NCI-H1417 treated with DMSO at 0.1 percent for 48 hours (cell line): ENCODE measurements around the gene BIK.

Experiments
- DNase-seq: peaks from one replicate; lab custom pipeline; 2025; lab: John Stamatoyannopoulos, UW

The BIK gene

DNA sequence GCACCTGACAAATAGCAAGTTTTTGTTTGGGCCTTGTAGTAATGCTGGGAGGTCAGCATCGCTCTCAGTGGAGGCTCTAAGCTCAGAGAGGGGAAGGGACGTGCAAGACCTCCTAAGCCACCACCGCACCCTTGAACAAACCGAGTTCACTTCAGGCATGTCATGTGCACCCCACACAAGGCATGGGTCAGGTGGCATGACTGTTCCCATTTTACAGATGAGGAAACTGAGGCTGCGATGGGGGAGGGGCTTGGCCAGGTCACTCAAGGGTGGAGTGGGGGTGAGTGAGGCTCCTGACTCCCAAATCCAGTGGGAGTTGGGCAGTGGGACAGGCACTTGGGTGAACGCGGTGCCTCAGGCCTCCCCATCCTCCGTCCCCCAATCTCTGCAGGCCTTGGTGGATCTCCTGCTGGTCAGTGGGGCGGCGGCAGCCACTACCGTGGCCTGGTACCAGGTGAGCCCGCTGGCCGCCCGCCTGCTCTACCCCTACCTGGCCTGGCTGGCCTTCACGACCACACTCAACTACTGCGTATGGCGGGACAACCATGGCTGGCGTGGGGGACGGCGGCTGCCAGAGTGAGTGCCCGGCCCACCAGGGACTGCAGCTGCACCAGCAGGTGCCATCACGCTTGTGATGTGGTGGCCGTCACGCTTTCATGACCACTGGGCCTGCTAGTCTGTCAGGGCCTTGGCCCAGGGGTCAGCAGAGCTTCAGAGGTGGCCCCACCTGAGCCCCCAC lies 52.0 kb downstream of the BIK start:
- no peak for DNase-seq

- DNase-seq, result no peak
Measured at GRCh38 chr22:43163241-43163795, 52.8 kb downstream of the BIK start.

DNA sequence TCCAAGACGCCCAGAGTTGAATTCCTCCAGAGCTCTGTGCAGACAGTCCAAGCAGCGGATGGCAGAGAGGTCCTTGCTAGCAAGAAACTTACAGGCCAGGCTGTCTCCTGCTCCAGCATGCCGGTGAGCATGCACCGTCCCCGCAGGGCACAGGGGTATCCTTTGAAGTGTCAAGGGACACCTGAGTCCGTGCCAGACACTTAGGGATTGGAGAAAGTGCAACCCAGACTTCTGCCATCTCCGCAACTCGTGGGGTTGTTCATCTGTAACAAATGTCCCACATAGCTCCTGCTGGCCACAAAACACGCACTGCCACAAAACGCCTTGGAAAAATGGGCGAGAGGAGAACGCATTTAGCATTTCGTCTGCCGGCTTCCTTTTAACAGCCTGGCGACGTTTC lies 54.1 kb downstream of the BIK start:
- no peak for DNase-seq

DNA sequence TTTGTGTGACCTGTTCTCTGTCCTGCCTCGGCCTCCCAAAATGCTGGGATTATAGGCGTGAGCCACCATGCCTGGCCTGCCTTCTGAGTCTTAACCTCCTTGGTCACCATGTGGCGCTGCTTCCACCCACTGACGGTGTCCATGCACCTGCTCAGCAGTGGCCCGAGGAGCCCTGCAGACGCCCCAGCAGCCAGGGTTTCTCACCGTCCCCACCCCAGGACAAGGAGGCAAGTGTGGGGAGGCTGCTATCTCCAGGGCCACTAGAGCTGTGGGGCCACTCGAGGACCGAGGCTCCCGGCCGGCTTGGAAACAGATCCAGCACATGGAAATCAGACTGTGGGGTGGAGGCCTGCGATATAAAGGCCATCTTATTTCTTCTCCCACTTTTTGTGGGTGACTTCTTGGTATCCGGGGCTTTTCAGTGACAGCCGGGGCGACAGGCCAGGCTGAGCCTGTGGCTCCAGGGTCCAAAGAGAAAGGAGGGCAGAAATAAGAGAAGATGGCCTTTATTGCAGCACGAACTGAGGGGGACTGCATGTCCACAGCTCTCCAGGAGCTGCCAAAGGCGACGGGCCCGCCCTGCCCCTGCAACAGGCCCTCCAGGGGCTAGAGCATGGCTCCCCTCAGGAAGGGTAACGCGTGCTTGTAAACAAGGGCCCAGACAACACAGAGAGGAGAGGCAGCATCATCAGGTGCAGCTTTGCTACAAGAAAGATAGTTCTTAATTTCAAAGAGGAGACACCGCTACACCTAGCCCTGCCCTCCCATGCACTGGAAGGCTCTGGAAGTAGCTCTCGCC lies 55.8 kb downstream of the BIK start:
- DNase-seq, result no peak

DNA sequence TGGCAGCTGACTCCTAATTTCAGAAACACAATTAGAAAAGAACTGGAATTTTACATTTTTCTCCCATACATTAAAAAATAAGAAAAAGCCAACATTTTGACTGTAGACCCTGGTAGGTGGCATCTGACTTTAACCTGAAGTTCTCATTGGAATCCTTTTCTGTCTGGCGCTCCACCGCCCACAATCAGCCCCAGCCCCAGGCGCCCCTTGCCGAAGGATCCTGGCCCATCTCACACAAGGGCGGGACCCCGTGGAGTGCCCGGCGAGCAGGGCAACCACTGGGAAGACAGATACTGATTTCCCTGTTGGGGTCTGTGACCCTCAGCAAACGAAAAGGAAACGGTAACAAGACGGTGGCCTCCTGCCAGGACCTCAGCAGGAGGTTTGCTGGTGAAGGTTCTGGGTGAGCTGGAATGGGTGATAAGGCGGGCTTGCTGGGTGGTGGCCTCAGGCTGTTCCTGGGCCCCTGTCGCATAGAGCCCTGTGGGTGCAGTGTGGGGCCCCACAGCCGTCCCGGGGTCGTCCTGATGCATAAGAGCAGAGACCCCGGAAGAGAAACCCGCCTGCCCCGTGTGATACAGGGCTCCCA lies 56.5 kb downstream of the BIK start:
- DNase-seq, result no peak

DNA sequence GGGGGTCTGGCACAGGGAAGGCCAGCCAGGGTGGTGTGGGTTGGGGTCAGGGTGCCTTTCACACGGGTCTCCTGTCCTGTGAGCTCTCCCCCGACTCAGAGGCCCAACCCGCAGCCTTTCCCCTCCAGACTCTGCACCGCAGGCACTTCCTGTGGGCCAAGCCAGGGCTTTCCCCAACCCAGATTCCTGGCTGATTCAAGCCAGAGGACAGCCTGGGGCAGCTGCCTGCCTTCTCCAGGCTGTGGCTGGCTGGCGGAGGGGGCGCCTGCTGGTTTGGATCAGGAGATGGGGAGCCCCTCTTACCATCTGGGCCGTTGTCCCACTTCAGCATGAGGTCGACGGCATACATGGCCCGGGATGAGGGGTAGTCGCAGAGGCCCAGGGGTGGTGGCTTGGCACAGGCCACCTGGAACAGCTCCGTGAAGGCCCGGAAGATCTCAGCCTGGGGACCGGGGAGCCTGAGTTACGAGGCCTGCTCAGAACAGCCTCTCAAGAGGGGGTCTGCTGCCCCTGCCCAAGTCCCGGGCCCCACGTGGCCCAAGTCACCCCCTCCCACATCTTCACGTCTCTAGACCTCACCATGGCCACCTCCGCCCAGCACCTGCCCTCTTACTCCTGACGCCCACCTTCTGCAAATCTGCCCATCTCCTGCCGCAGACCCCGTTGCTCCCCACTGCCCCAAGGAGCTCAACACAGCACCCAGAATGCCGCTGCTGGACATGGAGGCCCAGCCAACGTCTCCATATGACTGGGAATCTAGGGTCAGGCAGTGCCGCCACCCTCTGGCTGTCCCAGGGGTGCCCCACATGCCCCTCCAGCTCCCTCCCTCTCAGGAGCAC lies 58.1 kb downstream of the BIK start:
- no peak for DNase-seq

GRCh38 chr22:43169310-43170130 lies 59.0 kb downstream of the BIK start:
- no peak for DNase-seq

- no peak for DNase-seq
Measured at GRCh38 chr22:43170131-43170480, 59.6 kb downstream of the BIK start.

DNA sequence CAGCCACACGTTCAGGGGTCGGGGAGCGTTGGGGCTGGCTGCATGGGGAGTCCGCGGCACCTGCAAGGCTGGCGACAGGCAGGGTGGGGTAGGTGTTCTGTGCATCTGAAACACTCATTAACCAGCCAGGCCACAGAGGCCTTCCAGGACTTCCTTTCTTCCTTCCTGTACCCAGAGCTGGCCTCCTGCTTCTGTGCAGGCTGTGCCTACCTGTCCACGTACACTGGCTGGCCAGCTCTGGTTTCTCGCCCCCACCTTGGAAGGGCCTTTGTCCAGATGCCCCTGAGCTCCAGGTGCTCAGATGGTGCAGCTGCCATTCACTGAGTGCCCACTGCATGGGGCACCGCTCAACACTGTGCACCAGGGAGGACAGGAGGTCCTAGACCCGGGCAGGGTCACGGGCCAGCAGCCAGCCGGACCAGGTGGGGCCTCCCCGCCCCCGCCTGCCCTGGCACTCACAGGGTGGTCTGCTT lies 60.5 kb downstream of the BIK start:
- DNase-seq, result no peak

GRCh38 chr22:43171607-43172006 lies 61.1 kb downstream of the BIK start:
- DNase-seq, result no peak

- DNase-seq, result no peak
Measured at GRCh38 chr22:43172191-43172590, 61.6 kb downstream of the BIK start.

DNA sequence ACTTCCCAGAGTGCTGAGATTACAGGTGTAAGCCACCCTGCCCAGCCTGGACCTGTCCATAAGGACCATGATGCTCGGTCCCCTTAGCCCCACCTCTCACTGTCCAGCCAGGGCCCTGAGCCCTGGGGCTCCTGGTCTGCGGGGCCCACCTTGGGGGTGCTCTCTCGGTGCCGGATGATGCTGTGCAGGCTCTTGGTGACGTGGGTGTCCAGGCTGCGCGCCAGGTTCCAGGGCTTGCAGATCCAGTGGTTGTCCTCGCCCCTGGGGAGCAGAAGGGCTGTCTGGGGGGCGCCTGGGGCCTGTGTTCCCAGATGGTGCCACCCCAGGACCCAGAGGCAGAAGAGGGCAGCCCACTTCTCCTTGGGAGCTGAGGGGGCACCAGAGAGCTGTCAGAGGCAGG lies 63.0 kb downstream of the BIK start:
- DNase-seq, result no peak

- no peak for DNase-seq
Measured at GRCh38 chr22:43173976-43174720, 63.6 kb downstream of the BIK start.

- DNase-seq, result no peak
Measured at GRCh38 chr22:43174941-43175531, 64.5 kb downstream of the BIK start.

- no peak for DNase-seq
Measured at GRCh38 chr22:43176090-43176489, 65.5 kb downstream of the BIK start.

- DNase-seq, result no peak
Measured at GRCh38 chr22:43177479-43177878, 66.9 kb downstream of the BIK start.
